GM18526 (cell line): ENCODE measurements around the gene FGD6.

ENCODE experiments used
- POLR2A ChIP-seq: IDR thresholded peaks from 3 replicates; pipeline ENCODE4 v1.6.1; 2011; ENCODE audit not compliant: insufficient read length; ENCODE audit errors: extremely low read depth

FGD6 gene

GRCh38 chr12:95131589-95132340 lies 85.5 kb downstream of the FGD6 start:
- no peak for TF ChIP-seq POLR2A

DNA sequence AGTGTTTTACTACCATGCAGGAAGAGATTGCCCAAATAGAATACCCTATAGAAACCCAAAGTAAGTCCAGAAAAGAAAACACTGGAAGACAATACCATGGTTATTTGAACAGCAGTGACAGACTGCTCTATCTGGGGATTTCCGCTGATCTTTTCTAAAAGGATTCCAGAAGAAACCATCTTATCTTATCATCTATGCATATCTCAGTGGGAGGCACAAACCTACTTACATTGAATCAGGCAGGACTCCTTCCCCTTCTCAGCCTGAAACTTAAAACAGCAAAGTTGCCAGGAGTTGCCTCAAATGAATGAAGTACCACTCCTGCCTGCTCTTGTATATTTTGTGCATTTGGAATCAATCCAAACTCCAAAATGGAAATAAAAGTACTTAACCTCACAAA lies 87.2 kb downstream of the FGD6 start:
- no peak for TF ChIP-seq POLR2A

- no peak for TF ChIP-seq POLR2A
Measured at GRCh38 chr12:95129115-95129514, 88.2 kb downstream of the FGD6 start.

DNA sequence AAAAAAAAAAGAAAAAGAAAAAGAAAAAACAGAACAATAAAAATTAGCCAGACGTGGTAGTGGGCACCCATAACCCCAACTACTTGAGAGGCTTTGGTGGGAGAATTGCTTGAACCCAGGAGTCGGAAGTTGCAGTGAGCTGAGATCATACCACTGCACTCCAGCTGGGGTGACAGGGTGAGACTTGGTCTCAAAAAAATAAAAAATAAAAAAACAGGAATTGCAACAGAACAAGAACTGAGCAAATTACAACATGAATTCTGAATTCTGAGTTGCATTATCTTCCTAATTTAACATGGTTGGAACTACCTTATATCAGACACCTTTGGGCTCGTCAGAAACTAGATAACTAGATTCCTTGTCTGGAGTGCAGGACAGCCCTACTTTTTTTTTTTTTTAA lies 90.5 kb downstream of the FGD6 start:
- no peak for TF ChIP-seq POLR2A

- TF ChIP-seq POLR2A = no peak
Measured at GRCh38 chr12:95126076-95126475, 91.2 kb downstream of the FGD6 start.

DNA sequence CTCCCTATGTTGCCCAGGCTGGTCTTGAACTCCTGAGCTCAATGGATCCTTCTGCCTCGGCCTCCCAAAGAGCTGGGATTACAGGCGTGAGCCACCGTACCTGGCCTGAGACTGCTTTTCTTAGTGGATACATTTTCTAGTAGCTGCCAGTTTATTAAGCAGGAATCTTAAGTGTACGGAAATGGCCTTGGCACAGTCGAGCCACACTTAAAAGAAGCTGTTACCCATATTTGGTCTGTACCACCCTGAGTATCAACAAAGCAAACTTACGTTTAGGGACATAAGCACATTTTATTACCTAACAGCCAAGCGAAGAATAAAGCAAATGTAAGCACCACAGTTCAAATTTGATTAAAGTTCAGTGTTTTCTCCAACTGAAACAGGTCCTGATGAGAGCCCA lies 93.2 kb downstream of the FGD6 start:
- no peak for TF ChIP-seq POLR2A

- no peak for TF ChIP-seq POLR2A
Measured at GRCh38 chr12:95118788-95119179, 98.5 kb downstream of the FGD6 start.

GRCh38 chr12:95118138-95118787 lies 99.0 kb downstream of the FGD6 start:
- no peak for TF ChIP-seq POLR2A

DNA sequence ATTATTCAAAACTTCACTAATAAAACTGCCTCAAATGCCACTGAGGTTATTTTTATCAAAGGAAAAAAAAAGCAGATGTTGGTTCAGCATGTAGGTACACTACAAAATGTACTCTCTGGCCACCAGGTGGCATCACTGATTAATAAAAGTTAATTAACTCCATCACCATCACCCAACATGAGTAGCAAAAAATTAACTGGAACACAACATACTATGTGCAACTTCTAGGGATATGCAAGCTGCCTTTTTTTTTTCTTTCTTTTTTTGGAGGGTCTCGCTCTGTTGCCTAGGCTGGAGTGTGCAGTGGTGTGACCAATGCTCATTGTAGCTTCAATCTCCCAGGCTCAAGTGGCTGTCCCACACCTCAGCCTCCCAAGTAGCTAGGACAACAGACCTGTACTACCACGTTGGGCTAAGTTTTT lies 100.1 kb downstream of the FGD6 start:
- TF ChIP-seq POLR2A = no peak

- TF ChIP-seq POLR2A = no peak
Measured at GRCh38 chr12:95116773-95117172, 100.5 kb downstream of the FGD6 start.

- TF ChIP-seq POLR2A = no peak
Measured at GRCh38 chr12:95116341-95116740, 100.9 kb downstream of the FGD6 start.

DNA sequence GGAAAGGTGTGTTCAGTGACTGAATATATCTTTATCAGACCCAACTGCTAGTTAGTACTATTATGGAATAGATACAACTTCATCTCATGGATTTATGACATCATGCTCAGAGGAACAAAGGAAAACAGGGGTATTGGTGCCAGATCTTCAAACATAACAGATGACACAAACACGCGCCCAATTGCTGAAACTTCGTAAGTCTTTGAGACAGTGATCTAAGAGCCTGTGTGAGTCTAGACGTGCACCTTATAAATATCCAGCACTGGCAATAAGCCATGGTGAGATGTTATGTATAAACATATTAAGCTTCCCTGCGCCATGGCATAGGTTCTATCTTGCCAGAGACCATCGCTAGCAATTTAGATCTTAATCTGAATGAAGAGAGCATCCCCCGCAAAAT lies 101.6 kb downstream of the FGD6 start:
- no peak for TF ChIP-seq POLR2A

- TF ChIP-seq POLR2A = no peak
Measured at GRCh38 chr12:95114766-95115405, 102.4 kb downstream of the FGD6 start.

DNA sequence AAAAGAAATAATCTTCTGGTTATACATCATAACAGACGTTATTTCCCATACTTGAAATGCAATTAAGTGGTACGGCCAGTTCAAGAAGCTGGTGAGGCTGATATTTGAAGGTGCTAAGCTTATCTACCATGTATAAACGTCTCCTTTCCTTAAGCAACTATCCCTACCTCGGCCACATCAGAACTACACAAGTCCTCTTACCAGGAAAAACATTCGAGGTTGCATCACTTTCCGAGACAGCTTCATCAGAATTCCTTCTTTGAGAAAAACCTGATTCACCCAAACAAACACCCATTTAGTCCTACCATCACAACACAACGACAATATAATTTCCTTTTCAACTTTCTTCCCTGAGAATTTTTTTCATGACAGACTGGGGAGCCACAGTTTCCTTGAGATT lies 109.9 kb downstream of the FGD6 start:
- no peak for TF ChIP-seq POLR2A

- no peak for TF ChIP-seq POLR2A
Measured at GRCh38 chr12:95105540-95105939, 111.7 kb downstream of the FGD6 start.

DNA sequence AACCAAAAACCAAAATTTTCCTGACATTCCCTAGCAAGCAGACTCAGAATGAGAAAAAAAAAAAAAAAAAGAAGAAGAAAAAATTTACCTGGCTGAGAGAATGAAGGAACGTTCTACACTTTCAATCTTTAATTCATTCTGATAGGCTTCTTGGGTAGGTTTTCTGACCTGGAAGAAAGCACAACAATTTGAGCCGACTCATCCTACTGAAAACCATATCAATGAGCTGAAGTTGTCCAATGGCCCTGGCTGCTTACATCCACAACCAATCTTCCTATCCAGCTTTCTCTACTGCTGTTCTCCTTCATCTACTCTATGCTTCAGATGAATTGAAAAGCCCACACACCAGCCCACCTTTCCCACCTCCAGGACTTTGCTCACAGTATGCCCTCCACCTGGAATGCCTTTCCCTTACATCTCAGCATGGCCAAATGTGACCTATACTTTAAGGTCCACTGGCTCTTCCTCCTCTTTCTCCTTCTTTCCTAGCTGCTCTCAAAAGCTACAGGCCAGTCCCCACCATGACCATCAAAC lies 112.3 kb downstream of the FGD6 start:
- TF ChIP-seq POLR2A = no peak
